K562 (cell line): ENCODE data around the gene XPO6. TPM values are rescaled to one million over a fixed set of nuclear protein-coding genes. Genes with fewer than 3 reads are reported as not detected.

Experiments
- CEBPG ChIP-seq, 3 experiments: fragments of 200-800 bp in 1 of 3; sonication (Bioruptor generic) in 1 of 3; sonication (generic) in 1 of 3; formaldehyde crosslinking in 1 of 3; IDR thresholded peaks in 2 of 3; conservative IDR thresholded peaks in 1 of 3; 2 replicates each; pipeline versions ENCODE4 v1.6.1 to v1.8.0; 2016 to 2022; ENCODE audit warnings: missing compliant biosample characterization in 2 of 3, missing genetic modification characterization in 2 of 3, mild to moderate bottlenecking in 1 of 3, missing genetic modification reagents in 1 of 3
- CXXC5 ChIP-seq: fragments of 250-450 bp; sonication (Bioruptor Pico); IDR thresholded peaks from 2 replicates; pipeline ENCODE4 v1.8.0; 2022; ENCODE audit warnings: inconsistent platforms, mild to moderate bottlenecking, moderate library complexity
- DACH1 ChIP-seq: fragments of 450-650 bp; IDR thresholded peaks from 2 replicates; pipeline ENCODE4 v1.6.1; 2018; ENCODE audit not compliant: partially characterized antibody
- EHMT2 ChIP-seq: fragments of 450-650 bp; IDR thresholded peaks from 2 replicates; pipeline ENCODE4 v1.6.1; 2018; ENCODE audit warnings: antibody characterized with exemption
- GATA2 ChIP-seq: sonication (generic); formaldehyde crosslinking; IDR thresholded peaks from 2 replicates; pipeline ENCODE4 v1.4.0; 2020; ENCODE audit warnings: mild to moderate bottlenecking, missing genetic modification reagents
- JUN ChIP-seq, 2 experiments: sonication (generic) in 1 of 2; formaldehyde crosslinking in 1 of 2; IDR thresholded peaks; 2 replicates each; pipeline versions ENCODE4 v1.6.1 to v1.8.0; 2012 to 2022; ENCODE audit warnings: borderline replicate concordance in 2 of 2, mild to moderate bottlenecking in 2 of 2, improper control_type of control experiment in 1 of 2, low read depth in 1 of 2, low read length in 1 of 2, missing genetic modification reagents in 1 of 2
- MTA3 ChIP-seq: fragments of 450-650 bp; formaldehyde crosslinking; IDR thresholded peaks from 2 replicates; pipeline ENCODE4 v1.6.1; 2017; ENCODE audit warnings: mild to moderate bottlenecking, borderline replicate concordance
- NCOA4 ChIP-seq: fragments of 450-650 bp; IDR thresholded peaks from 2 replicates; pipeline ENCODE4 v1.6.1; 2018; ENCODE audit warnings: mild to moderate bottlenecking; ENCODE audit not compliant: partially characterized antibody
- NR4A1 ChIP-seq, 2 experiments: fragments of 250-450 bp in 1 of 2; fragments of 450-650 bp in 1 of 2; sonication (Bioruptor Pico) in 1 of 2; IDR thresholded peaks; 2 replicates each; pipeline versions ENCODE4 v1.4.0 to v1.6.1; 2016 to 2020; ENCODE audit warnings: mild to moderate bottlenecking in 2 of 2, missing compliant biosample characterization in 1 of 2, missing genetic modification characterization in 1 of 2, moderate library complexity in 1 of 2
- RBM25 ChIP-seq: fragments of 200-400 bp; formaldehyde crosslinking; IDR thresholded peaks from 2 replicates; pipeline ENCODE4 v1.6.1; 2018; ENCODE audit warnings: low read length, low read depth, moderate library complexity; ENCODE audit not compliant: severe bottlenecking
- SIX5 ChIP-seq, 2 experiments: IDR thresholded peaks; 2 replicates each; pipeline ENCODE4 v1.6.1; 2011; ENCODE audit warnings: low read length in 2 of 2, borderline replicate concordance in 1 of 2, low read depth in 1 of 2, mild to moderate bottlenecking in 1 of 2, moderate library complexity in 1 of 2; ENCODE audit not compliant: insufficient read depth in 1 of 2
- SMC3 ChIP-seq: conservative IDR thresholded peaks from 2 replicates; pipeline ENCODE4 v1.6.1; 2011; ENCODE audit warnings: low read depth, low read length, improper control_type of control experiment; ENCODE audit not compliant: insufficient read depth
- ZNF253 ChIP-seq: fragments of 250-450 bp; sonication (Bioruptor Pico); conservative IDR thresholded peaks from 2 replicates; pipeline ENCODE4 v1.6.1; 2021; ENCODE audit warnings: mild to moderate bottlenecking
- ZNF311 ChIP-seq: fragments of 250-450 bp; sonication (Bioruptor Pico); IDR thresholded peaks from 2 replicates; pipeline ENCODE4 v1.4.0; 2020; ENCODE audit warnings: mild to moderate bottlenecking, moderate library complexity
- polyA plus RNA-seq, 8 experiments: library from polyadenylated mRNA; depleted of rRNA in 4 of 8; stranded (reverse) in 5 of 8; unstranded in 3 of 8; fragments of >200 nt; fragmentation: Nextera tagmentation in 2 of 8; fragmentation: Illumina TruSeq in 1 of 8; extraction: Ambion mirVana in 2 of 8; extraction: Trizol in 1 of 8; gene quantifications; 2 replicates each; pipeline versions ENCODE4 v1.2.1 to v1.2.3, GENCODE V29; 2011 to 2014; ENCODE audit warnings: inconsistent platforms in 1 of 8, missing spikeins in 1 of 8
- total RNA-seq, 7 experiments: library from RNA; depleted of rRNA in 6 of 7; stranded (reverse); fragments of >200 nt in 6 of 7; fragmentation: Illumina TruSeq in 2 of 7; extraction: Trizol in 2 of 7; gene quantifications; 2 replicates each; pipeline versions ENCODE4 v1.2.1 to v1.2.3, GENCODE V29; 2011 to 2021; ENCODE audit warnings: low replicate concordance in 1 of 7
- TF ChIP-seq, protein P1 (sequence below): sonication (generic); formaldehyde crosslinking; IDR thresholded peaks from 2 replicates; pipeline ENCODE4 v1.8.0; 2023; ENCODE audit warnings: missing genetic modification reagents, mild to moderate bottlenecking, borderline replicate concordance
- TF ChIP-seq, protein P2 (sequence below): fragments of 200-800 bp; sonication (Bioruptor generic); IDR thresholded peaks from 2 replicates; pipeline ENCODE4 v1.6.1; 2017; ENCODE audit warnings: missing genetic modification characterization, missing compliant biosample characterization
- TF ChIP-seq, protein P3 (sequence below): sonication (generic); formaldehyde crosslinking; IDR thresholded peaks from 2 replicates; pipeline ENCODE4 v1.8.0; 2022; ENCODE audit warnings: mild to moderate bottlenecking, low read depth, missing genetic modification reagents

The XPO6 gene
- total and polyA plus RNA-seq, 9 of the 15 experiments (the other 6 are each of a cell fraction or from before 2014, with no cell fraction given), result 11.2 to 196 (median 119) TPM

DNA sequence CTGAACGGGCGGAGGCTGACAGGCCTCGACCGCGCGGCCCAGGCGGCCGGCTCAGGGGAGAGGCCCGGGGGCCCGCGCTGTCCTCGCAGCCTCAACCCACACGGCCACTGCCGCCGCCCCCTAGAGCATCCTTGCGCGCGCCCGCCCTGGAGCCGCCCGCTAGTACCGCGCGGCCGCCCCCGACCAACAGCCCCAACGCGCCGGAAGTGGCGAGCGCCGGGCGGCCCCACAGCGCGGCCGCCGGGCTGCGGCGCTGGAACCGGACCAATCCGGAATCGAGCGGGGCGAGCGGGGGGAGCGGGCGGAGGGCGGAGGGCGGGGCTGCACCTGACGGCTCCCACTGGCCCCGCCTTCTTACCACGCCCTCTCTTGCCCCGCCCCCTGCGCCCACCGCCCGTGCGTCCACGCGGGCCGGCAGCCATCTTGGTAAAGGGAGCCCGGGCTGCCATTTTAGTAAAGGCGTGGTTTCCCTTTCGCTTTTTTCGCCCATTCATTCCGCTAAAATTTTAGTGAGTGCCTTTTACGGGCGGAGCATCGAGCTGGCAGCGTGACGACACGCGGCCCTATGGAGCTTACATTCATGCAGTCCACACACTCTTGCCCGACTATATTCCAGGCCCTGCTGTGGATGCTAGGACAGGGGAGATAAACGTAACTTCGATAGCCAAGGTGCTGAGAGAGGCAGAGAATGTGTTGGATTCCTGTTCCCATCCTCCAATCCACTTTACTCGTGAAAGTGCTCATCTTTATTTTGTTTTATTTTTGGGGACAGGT, at the start of gene XPO6 (continued):
- TF ChIP-seq, protein P1, sequence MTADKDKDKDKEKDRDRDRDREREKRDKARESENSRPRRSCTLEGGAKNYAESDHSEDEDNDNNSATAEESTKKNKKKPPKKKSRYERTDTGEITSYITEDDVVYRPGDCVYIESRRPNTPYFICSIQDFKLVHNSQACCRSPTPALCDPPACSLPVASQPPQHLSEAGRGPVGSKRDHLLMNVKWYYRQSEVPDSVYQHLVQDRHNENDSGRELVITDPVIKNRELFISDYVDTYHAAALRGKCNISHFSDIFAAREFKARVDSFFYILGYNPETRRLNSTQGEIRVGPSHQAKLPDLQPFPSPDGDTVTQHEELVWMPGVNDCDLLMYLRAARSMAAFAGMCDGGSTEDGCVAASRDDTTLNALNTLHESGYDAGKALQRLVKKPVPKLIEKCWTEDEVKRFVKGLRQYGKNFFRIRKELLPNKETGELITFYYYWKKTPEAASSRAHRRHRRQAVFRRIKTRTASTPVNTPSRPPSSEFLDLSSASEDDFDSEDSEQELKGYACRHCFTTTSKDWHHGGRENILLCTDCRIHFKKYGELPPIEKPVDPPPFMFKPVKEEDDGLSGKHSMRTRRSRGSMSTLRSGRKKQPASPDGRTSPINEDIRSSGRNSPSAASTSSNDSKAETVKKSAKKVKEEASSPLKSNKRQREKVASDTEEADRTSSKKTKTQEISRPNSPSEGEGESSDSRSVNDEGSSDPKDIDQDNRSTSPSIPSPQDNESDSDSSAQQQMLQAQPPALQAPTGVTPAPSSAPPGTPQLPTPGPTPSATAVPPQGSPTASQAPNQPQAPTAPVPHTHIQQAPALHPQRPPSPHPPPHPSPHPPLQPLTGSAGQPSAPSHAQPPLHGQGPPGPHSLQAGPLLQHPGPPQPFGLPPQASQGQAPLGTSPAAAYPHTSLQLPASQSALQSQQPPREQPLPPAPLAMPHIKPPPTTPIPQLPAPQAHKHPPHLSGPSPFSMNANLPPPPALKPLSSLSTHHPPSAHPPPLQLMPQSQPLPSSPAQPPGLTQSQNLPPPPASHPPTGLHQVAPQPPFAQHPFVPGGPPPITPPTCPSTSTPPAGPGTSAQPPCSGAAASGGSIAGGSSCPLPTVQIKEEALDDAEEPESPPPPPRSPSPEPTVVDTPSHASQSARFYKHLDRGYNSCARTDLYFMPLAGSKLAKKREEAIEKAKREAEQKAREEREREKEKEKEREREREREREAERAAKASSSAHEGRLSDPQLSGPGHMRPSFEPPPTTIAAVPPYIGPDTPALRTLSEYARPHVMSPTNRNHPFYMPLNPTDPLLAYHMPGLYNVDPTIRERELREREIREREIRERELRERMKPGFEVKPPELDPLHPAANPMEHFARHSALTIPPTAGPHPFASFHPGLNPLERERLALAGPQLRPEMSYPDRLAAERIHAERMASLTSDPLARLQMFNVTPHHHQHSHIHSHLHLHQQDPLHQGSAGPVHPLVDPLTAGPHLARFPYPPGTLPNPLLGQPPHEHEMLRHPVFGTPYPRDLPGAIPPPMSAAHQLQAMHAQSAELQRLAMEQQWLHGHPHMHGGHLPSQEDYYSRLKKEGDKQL, result no peak
- TF ChIP-seq CEBPG (CRISPR knock-in tag; IDR thresholded peaks at IDR 0.05), result no peak; the same call in 1 of the 2 replicates
- no peak for TF ChIP-seq CEBPG (tag; conservative IDR thresholded peaks at IDR 0.05 in 1 of 2, IDR thresholded peaks at IDR 0.05 in 1 of 2)
- TF ChIP-seq GATA2 (CRISPR knock-in tag), result no peak
- TF ChIP-seq, protein P2, sequence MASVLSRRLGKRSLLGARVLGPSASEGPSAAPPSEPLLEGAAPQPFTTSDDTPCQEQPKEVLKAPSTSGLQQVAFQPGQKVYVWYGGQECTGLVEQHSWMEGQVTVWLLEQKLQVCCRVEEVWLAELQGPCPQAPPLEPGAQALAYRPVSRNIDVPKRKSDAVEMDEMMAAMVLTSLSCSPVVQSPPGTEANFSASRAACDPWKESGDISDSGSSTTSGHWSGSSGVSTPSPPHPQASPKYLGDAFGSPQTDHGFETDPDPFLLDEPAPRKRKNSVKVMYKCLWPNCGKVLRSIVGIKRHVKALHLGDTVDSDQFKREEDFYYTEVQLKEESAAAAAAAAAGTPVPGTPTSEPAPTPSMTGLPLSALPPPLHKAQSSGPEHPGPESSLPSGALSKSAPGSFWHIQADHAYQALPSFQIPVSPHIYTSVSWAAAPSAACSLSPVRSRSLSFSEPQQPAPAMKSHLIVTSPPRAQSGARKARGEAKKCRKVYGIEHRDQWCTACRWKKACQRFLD (CRISPR knock-in tag), result peak; percentile 78
- TF ChIP-seq NCOA4, result no peak
- TF ChIP-seq EHMT2, result 0 out of 2 replicates have a peak, but pooled peaks have one; percentile 26
- TF ChIP-seq SIX5 (IDR thresholded peaks at IDR 0.05; ENCODE audit: borderline replicate concordance in 1 of 2, insufficient read depth in 1 of 2, low read depth in 1 of 2, low read length in 2 of 2), result peak; percentile 82 to 85; a peak in 3 of 4 replicates
- TF ChIP-seq, protein P3, sequence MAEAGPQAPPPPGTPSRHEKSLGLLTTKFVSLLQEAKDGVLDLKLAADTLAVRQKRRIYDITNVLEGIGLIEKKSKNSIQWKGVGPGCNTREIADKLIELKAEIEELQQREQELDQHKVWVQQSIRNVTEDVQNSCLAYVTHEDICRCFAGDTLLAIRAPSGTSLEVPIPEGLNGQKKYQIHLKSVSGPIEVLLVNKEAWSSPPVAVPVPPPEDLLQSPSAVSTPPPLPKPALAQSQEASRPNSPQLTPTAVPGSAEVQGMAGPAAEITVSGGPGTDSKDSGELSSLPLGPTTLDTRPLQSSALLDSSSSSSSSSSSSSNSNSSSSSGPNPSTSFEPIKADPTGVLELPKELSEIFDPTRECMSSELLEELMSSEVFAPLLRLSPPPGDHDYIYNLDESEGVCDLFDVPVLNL, result 0 out of 2 replicates have a peak, but pooled peaks have one; percentile 21
- TF ChIP-seq CXXC5, result peak; percentile 94
- TF ChIP-seq JUN (IDR thresholded peaks at IDR 0.05; ENCODE audit: borderline replicate concordance, low read depth, low read length), result no peak; the same call in 1 of the 2 replicates
- TF ChIP-seq JUN (CRISPR knock-in tag; IDR thresholded peaks at IDR 0.05; ENCODE audit: borderline replicate concordance), result no peak
- TF ChIP-seq RBM25, result no peak
- 0 out of 2 replicates have a peak, but pooled peaks have one; percentile 47 for TF ChIP-seq NR4A1 (CRISPR knock-in tag; IDR thresholded peaks at IDR 0.05)
- peak; percentile 50; the same call in 1 of the 2 replicates for TF ChIP-seq NR4A1 (tag; IDR thresholded peaks at IDR 0.05)
- TF ChIP-seq ZNF253, result no peak
- no peak for TF ChIP-seq DACH1
- no peak for TF ChIP-seq MTA3
- TF ChIP-seq ZNF311, result no peak
- TF ChIP-seq SMC3, result no peak
